GM19438 (cell line): ENCODE results near the gene RDM1.
"Not testable (repeated sequence)": the region's sequence is repeated elsewhere in the genome, so short reads cannot be mapped to it uniquely, and the experiment has no call there.

ENCODE experiments used
- ATAC-seq: cut with Tn5 transposase; IDR thresholded peaks from one replicate; pipeline ENCODE4 v1.9.1; 2021; ENCODE audit warnings: low read depth; ENCODE audit not compliant: unreplicated experiment

Gene RDM1

GRCh38 chr17:35930211-35931065, at the start of gene RDM1:
TSS of gene RDM1 (minus strand) at chr17:35930773. CDS start at chr17:35930727, 46 bp downstream.
- ATAC-seq = peak; percentile 78

GRCh38 chr17:35978346-35978745, 47.8 kb upstream of the RDM1 start:
- ATAC-seq = no peak

GRCh38 chr17:35977509-35977908, 46.9 kb upstream of the RDM1 start:
- ATAC-seq = no peak

DNA sequence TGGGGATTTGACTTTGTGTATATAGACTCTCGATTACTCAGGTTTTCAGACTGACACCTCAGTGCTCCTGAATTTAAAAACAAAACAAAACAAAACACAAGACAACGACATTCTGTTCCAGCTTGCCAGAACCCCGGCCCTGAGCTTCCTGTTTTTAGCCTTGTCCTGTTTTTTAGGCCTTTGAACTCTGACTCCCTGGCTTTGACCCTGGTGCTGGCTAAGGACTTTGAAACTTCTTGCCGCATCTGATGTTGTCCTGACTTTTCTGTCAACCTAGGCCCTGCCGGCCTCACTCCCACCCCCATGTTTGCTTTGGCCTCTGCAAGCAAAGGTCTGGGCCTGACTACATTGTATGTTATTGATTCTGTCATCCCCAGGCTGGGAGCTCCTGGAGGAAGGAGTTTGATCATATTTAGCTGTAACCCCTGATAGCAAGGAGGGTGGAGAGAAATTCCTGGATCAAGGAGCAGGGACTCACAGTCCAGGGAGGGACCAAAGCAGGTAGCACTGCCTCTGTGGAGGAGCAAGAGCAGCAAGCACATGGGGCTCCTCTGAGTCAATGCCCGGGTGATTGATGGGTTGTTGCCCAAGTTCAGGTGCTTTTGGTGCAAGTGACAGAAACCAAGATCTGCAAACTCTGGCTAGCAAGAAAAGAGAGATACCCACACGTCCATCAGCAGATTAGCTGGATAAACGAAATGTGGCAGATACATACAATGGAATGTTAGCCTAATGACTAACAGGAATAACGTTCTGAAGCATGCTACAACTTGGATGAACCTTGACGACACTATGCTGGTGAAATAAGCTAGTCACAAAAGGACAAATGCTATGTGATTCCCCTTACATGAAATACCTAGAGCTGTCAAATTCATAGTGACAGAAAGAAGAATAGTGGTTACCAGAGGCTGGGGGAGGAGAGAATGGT, 43.0 kb upstream of the RDM1 start:
- ATAC-seq = no peak

- no peak for ATAC-seq
Measured at GRCh38 chr17:35972945-35973332, 42.4 kb upstream of the RDM1 start.

DNA sequence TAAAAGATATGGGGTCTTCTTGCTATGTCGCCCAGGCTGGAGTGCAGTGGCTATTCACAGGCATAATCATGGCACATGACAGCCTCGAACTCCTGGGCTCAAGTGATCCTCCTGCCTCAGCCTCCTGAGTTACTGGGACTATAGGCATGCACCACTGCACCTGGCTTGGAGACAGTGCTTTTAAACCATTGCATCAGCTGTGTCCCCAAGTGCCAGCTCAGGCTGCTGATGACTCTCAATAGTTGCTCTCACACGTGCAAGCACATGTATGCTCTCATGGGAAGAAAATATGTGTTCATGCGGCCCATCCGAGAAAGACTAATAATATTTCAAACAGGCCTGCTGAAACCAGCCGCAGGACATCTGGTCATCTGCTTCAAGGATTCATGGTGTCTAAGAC, 42.0 kb upstream of the RDM1 start:
- no peak for ATAC-seq

DNA sequence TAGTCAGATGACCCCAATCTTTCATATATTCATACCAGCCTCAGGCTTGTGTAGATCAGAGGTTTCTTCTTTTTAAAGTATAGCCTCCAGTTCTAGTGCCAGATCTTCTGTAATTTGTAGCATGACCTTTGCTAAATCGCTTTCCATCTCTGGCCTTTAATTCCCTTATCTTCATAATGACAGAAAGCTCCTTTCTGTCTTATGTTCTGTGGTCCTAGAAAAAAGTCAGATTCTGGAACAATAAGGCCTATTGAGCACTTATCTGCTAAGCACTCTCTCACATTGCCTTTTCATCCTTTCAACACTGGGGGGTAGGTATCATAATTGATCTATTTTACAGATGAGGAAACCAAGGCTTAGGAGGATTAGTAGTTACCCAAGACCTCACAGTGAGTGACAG, 41.5 kb upstream of the RDM1 start:
- no peak for ATAC-seq

DNA sequence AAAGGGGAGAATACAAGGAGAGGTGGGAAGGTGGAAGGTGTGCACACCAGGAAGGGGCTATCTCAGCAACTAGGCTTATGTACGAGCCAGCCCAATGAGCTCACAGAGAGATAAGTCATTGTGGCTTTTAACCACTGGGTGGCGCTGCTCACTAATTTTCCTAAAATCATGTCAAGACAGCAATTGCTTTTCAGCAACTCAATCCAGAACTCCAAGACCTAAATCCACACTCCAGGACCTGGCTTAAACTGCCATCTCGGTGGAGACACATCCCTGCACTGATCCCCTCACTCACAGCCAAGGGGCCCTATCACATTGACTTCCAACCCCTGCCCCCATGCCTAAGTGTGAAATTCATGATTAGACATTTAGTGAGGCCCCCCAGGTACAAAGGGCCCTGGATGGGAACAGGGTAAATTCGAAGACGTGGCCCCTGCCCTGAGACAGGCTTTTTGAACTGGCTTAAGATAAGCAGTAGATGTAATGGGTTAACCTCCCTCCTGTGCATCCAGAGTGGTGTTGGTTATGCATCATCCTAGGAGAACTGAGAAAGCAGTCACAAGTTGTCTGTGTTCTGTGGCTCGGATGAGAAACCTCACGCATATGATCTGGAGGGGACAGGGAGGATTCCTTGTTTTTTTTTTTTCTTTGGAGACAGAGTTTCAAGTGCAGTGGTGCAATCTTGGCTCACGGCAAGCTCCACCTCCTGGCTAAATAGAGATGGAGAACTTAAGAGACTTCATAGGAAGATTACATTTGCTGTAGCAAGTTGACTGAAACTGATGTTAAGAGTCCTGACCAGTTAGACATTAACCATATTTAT, 39.2 kb upstream of the RDM1 start:
- ATAC-seq = no peak

DNA sequence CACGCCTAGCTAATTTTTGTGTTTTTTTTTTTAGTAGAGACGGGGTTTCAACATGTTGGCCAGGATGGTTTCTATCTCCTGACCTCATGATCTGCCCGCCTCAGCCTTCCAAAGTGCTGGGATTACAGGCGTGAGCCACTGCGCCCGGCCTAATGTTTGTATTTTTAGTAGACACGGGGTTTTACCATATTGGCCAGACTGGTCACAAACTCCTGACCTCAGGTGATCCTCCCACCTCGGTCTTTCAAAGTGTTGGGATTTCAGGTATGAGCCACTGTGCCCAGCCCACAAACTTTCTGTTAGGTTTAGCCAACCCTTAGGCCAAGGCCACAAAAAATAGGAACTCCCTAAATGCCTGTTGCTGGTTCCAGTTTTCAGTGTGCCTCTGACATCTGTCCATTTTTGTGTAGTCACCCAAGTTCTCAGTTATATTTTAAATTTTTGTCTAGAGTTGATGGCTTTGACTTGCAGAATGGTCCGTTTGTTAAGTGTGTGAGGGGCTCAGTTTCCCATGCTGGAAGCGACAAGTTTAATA, 38.0 kb upstream of the RDM1 start:
- no peak for ATAC-seq

DNA sequence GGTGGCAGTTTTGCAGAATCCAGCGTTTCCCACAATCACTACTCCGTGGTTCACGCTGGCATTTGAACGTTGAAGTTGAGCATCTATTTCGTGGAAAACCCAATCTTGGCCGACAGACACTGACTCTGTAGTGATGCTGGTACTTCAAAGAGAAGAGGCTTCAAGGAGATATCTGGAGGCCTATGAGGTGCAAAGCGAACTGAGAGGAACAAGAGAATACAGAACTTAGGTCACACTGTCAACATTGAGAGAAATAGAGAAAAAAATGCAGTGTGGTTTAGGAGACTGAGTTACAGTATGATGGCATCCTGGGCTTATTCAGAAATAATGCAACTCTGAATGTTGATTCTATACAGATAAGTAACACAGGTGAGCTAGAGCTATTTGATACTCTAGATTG, 34.7 kb upstream of the RDM1 start:
- no peak for ATAC-seq

GRCh38 chr17:35963663-35964062, 33.1 kb upstream of the RDM1 start:
- ATAC-seq = no peak

- ATAC-seq = no peak
Measured at GRCh38 chr17:35953720-35954119, 23.1 kb upstream of the RDM1 start.

DNA sequence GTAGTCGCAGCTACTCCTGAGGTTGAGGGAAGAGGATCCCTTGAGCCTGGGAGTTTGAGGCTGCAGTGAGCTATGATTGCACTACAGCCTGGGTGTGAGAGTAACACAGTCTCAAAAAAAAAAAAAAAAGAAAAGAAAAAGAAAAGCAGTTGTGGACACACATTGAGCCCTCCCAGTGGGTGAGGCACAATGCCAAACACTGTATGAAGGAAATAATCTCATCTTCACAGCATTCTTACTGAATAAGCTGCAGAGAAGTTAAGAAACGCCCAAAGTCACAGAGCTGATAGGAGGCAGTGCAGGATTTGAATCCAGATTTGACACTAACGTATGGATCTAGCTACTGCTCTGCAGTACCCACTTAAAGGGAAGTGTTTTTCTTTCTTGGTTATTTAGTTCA, 18.8 kb upstream of the RDM1 start:
- no peak for ATAC-seq

DNA sequence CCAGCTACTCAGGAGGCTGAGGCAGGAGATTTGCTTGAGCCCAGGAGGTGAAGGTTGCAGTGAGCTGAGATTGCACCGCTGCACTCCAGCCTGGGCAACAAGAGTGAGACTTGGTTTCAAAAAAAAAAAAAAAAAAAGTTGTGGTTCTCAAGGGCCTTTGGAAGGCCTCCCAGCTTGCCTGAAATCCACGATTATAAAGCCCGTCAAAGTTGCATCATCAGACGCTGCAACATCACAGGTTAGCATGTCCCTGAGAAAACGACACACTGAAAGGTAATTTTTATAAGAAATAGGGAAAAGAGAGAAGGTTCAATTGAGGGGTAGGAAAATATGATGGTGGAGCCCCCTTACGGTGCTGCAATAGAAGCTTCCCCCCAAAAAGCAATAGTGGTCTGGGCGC, 17.5 kb upstream of the RDM1 start:
- ATAC-seq = no peak

- ATAC-seq = no peak
Measured at GRCh38 chr17:35947156-35947585, 16.6 kb upstream of the RDM1 start.

- no peak for ATAC-seq
Measured at GRCh38 chr17:35944151-35944550, 13.6 kb upstream of the RDM1 start.

DNA sequence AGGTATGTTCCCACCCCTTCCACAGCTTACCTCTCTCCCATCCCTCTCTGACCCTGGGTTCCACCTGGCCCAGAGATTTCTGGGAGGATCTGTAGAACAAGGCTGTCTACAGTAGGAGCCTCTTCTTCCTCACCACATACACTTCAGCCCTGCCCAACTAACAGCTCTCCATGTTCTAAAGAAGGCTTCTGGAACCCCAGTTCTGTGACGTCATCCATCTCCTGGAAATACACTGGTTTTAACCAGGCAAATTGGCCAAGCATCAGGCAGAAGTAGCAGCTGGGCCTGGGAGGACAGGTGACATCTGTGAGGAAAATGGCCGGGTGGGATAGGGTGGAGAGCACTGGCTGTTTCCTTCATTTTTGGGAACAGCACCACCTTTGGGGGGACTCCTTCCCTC, 13.0 kb upstream of the RDM1 start, which contains the start of gene LYZL6:
TSS of gene LYZL6 (minus strand) at position 177 of the 400 bp plus-strand sequence. CDS start 4,357 bp downstream, outside the sequence.
- no peak for ATAC-seq

GRCh38 chr17:35942588-35943186, 12.1 kb upstream of the RDM1 start:
- ATAC-seq = no peak

DNA sequence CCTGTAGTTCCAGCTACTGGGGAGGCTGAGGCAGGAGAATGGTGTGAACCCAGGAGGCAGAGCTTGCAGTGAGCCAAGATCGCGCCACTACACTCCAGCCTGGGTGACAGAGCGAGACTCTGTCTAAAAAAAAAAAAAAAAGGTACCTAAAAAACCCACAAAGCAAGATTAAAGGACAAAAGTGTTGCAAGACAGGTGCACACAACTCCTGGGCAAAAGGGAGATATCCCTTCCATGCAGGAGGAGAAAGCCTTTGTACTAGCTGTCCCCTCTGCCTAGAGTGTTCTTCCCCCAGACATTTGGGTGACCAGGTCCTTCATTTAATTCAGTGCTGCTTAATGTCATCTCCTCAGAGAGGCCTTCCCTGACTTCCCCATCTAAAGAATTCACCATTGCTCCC, 7.9 kb upstream of the RDM1 start:
- ATAC-seq = not testable (repeated sequence)

GRCh38 chr17:35936063-35936462, 5.5 kb upstream of the RDM1 start:
- no peak for ATAC-seq
